ENCODE results near the gene TMEM8B. TPM values are rescaled to one million over a fixed set of nuclear protein-coding genes. Genes with fewer than 3 reads are reported as not detected.

The TMEM8B gene
- polyA plus RNA-seq, 1 of the 3 experiments (the other 2 are of a cell fraction): 5.8 TPM

DNA sequence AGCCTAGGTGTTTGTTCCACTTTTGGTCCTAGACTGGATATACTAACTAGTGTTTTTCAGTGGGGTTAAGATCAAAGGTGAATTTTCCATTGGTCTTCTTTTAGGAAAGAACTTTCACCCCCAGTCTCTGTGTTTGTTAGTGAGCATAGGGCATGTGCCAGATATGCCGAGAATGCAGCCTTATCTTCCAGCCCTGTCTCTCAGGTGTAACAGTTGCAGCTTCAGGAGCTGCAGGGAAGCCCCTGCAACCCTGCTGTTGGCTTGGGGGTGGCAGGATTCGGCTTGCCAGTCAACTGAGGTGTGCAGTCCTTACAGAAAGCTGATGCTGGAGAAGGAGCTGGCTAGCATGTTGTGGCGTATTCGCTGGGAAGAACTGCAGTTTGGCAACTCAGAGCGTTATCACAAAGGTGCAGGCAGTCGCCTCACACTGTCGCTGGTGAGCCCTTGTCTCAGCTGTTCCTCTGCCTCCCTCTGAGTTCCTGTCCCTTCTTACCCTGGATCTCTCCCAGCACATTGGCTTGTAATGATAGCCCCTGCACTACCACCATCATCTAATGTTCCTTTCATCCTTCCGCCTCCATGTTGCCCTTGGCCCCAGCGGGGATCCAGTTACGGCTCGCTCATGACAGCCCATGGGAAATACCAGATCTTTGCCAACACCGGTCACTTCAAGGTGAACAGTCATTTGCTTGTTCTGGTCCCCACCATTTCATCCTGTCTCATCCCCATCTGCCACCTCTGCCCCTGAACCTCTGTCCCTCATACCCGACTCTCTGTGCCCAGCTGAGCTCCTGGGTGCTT lies 27.5 kb upstream of the TMEM8B start:
- H3K27ac ChIP-seq (ENCODE audit: low read depth in 2 of 2, low read length in 1 of 2): no peak overlapping the region
- TF ChIP-seq FOXM1 (IDR thresholded peaks at IDR 0.05; ENCODE audit: low read depth) (no peak), EZH2phosphoT487 (IDR thresholded peaks at IDR 0.05; ENCODE audit: borderline replicate concordance, low read depth) (no peak), RXRA (IDR thresholded peaks at IDR 0.05; ENCODE audit: borderline replicate concordance, low read depth) (no peak), CHD2 (IDR thresholded peaks at IDR 0.05; ENCODE audit: low read length, partially characterized antibody) (no peak), TEAD4 (IDR thresholded peaks at IDR 0.05; ENCODE audit: borderline replicate concordance, insufficient read depth) (no peak), NRF1 (IDR thresholded peaks at IDR 0.05; ENCODE audit: low read depth, low read length) (no peak), ELF1 (IDR thresholded peaks at IDR 0.05) (no peak), SMC3 (IDR thresholded peaks at IDR 0.05; ENCODE audit: low read depth, low read length) (no peak), MEF2A (IDR thresholded peaks at IDR 0.05; ENCODE audit: borderline replicate concordance, low read depth) (no peak), JUND (IDR thresholded peaks at IDR 0.05) (no peak), YY1 (IDR thresholded peaks at IDR 0.05; ENCODE audit: low read depth) (no peak), TCF12 (IDR thresholded peaks at IDR 0.05) (no peak)
- TF ChIP-seq, protein P1, sequence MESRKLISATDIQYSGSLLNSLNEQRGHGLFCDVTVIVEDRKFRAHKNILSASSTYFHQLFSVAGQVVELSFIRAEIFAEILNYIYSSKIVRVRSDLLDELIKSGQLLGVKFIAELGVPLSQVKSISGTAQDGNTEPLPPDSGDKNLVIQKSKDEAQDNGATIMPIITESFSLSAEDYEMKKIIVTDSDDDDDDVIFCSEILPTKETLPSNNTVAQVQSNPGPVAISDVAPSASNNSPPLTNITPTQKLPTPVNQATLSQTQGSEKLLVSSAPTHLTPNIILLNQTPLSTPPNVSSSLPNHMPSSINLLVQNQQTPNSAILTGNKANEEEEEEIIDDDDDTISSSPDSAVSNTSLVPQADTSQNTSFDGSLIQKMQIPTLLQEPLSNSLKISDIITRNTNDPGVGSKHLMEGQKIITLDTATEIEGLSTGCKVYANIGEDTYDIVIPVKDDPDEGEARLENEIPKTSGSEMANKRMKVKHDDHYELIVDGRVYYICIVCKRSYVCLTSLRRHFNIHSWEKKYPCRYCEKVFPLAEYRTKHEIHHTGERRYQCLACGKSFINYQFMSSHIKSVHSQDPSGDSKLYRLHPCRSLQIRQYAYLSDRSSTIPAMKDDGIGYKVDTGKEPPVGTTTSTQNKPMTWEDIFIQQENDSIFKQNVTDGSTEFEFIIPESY (IDR thresholded peaks at IDR 0.05; ENCODE audit: borderline replicate concordance, low read depth): no peak
- TF ChIP-seq, protein P2, sequence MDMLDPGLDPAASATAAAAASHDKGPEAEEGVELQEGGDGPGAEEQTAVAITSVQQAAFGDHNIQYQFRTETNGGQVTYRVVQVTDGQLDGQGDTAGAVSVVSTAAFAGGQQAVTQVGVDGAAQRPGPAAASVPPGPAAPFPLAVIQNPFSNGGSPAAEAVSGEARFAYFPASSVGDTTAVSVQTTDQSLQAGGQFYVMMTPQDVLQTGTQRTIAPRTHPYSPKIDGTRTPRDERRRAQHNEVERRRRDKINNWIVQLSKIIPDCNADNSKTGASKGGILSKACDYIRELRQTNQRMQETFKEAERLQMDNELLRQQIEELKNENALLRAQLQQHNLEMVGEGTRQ (IDR thresholded peaks at IDR 0.05; ENCODE audit: borderline replicate concordance, low read depth, low read length): no peak
- TF ChIP-seq, protein P3, sequence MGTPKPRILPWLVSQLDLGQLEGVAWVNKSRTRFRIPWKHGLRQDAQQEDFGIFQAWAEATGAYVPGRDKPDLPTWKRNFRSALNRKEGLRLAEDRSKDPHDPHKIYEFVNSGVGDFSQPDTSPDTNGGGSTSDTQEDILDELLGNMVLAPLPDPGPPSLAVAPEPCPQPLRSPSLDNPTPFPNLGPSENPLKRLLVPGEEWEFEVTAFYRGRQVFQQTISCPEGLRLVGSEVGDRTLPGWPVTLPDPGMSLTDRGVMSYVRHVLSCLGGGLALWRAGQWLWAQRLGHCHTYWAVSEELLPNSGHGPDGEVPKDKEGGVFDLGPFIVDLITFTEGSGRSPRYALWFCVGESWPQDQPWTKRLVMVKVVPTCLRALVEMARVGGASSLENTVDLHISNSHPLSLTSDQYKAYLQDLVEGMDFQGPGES (IDR thresholded peaks at IDR 0.05; ENCODE audit: low read depth, low read length): no peak
- TF ChIP-seq, protein P4, sequence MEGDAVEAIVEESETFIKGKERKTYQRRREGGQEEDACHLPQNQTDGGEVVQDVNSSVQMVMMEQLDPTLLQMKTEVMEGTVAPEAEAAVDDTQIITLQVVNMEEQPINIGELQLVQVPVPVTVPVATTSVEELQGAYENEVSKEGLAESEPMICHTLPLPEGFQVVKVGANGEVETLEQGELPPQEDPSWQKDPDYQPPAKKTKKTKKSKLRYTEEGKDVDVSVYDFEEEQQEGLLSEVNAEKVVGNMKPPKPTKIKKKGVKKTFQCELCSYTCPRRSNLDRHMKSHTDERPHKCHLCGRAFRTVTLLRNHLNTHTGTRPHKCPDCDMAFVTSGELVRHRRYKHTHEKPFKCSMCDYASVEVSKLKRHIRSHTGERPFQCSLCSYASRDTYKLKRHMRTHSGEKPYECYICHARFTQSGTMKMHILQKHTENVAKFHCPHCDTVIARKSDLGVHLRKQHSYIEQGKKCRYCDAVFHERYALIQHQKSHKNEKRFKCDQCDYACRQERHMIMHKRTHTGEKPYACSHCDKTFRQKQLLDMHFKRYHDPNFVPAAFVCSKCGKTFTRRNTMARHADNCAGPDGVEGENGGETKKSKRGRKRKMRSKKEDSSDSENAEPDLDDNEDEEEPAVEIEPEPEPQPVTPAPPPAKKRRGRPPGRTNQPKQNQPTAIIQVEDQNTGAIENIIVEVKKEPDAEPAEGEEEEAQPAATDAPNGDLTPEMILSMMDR (IDR thresholded peaks at IDR 0.05): no peak
- TF ChIP-seq, protein P5, sequence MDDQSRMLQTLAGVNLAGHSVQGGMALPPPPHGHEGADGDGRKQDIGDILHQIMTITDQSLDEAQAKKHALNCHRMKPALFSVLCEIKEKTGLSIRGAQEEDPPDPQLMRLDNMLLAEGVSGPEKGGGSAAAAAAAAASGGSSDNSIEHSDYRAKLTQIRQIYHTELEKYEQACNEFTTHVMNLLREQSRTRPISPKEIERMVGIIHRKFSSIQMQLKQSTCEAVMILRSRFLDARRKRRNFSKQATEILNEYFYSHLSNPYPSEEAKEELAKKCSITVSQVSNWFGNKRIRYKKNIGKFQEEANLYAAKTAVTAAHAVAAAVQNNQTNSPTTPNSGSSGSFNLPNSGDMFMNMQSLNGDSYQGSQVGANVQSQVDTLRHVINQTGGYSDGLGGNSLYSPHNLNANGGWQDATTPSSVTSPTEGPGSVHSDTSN (IDR thresholded peaks at IDR 0.05): no peak
- TF ChIP-seq, protein P6, sequence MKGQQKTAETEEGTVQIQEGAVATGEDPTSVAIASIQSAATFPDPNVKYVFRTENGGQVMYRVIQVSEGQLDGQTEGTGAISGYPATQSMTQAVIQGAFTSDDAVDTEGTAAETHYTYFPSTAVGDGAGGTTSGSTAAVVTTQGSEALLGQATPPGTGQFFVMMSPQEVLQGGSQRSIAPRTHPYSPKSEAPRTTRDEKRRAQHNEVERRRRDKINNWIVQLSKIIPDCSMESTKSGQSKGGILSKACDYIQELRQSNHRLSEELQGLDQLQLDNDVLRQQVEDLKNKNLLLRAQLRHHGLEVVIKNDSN (IDR thresholded peaks at IDR 0.05; ENCODE audit: borderline replicate concordance, low read depth): no peak
- TF ChIP-seq, protein P7, sequence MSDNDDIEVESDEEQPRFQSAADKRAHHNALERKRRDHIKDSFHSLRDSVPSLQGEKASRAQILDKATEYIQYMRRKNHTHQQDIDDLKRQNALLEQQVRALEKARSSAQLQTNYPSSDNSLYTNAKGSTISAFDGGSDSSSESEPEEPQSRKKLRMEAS (IDR thresholded peaks at IDR 0.05; ENCODE audit: low read depth): no peak
- no peak overlapping the region for H2AFZ ChIP-seq (ENCODE audit: low read depth)
- no peaks in the 10 kb centered on the region for H3K79me2 ChIP-seq (ENCODE audit: insufficient read depth)
- H3K9me2 ChIP-seq: no peaks in the 10 kb centered on the region
- no peak overlapping the region for H3K4me2 ChIP-seq
- H3K36me3 ChIP-seq (replicated peaks in 1 of 2; ENCODE audit: control insufficient read depth in 1 of 2, insufficient read depth in 2 of 2, low read length in 1 of 2): peaks cover 0 to 29% of the 10 kb centered on the region in 2 experiments
- no peak overlapping the region for H3K4me3 ChIP-seq (ENCODE audit: low read depth in 2 of 2, low read length in 1 of 2)
- no peak for DNase-seq
- CTCF ChIA-PET: interaction anchor here (1.1 to 2.2 kb wide), 5 partner anchors 9 to 81 kb away, joined by 3 to 13 read pairs (median 3); partner anchors contain the start of gene SPAG8
- H3F3A ChIP-seq (replicated peaks; ENCODE audit: insufficient read depth): peaks cover 13% of the 10 kb centered on the region
- WGBS (ENCODE audit: low lambda C conversion rate): 89% methylated on average over 13 of the region's 13 CpGs
- POLR2A ChIA-PET: no interaction called here
- H3K27me3 ChIP-seq (ENCODE audit: insufficient read depth): no peaks in the 10 kb centered on the region
- no peak overlapping the region for H3K9ac ChIP-seq
- H3K9me3 ChIP-seq: no peaks in the 10 kb centered on the region
- peaks cover 0 to 9% of the 10 kb centered on the region in 2 experiments; a peak in 2 of 4 replicates for H3K4me1 ChIP-seq (ENCODE audit: control insufficient read depth in 1 of 2, insufficient read depth in 2 of 2, low read depth in 1 of 2, low read length in 1 of 2)
- H4K20me1 ChIP-seq (ENCODE audit: insufficient read depth): no peaks in the 10 kb centered on the region

Measured in SK-N-SH (cell line).